Left renal pelvis (tissue), 4 donors: ENCODE data around the gene KIF23. TPM values are rescaled to one million over a fixed set of nuclear protein-coding genes. Genes with fewer than 3 reads are reported as not detected.
A peak's percentile ranks its signal among the peaks of the same experiment; 100 is the strongest.
"Not testable (repeated sequence)": the region's sequence is repeated elsewhere in the genome, so short reads cannot be mapped to it uniquely, and the experiment has no call there.

Source experiments
- DNase-seq, 4 donors: peaks; one replicate each; pipeline ENCODE4 v3.0.0-alpha.2; 2013; ENCODE audit warnings: low read depth in 4 of 4, low spot score in 3 of 4
- polyA plus RNA-seq, 4 donors: library from polyadenylated mRNA; unstranded; fragments of 120-200 nt; gene quantifications; one replicate each; pipeline ENCODE4 v1.2.1, GENCODE V29; 2013; ENCODE audit not compliant: insufficient read length in 4 of 4

Gene KIF23
- polyA plus RNA-seq, 4 donors: 34.8 to 40.6 (median 37.7) TPM

GRCh38 chr15:69434238-69434637 lies 20.1 kb downstream of the KIF23 start:
- no peak for DNase-seq

- no peak for DNase-seq
Observed at GRCh38 chr15:69434679-69435078, 20.5 kb downstream of the KIF23 start.

GRCh38 chr15:69435985-69436384 lies 21.8 kb downstream of the KIF23 start:
- DNase-seq: no peak

- DNase-seq: no peak
Observed at GRCh38 chr15:69436951-69437350, 22.8 kb downstream of the KIF23 start.

- no peak for DNase-seq
Observed at GRCh38 chr15:69439623-69440022, 25.5 kb downstream of the KIF23 start.

- no peak for DNase-seq
Observed at GRCh38 chr15:69443032-69443611, 29.0 kb downstream of the KIF23 start.

GRCh38 chr15:69444686-69445085 lies 30.5 kb downstream of the KIF23 start:
- DNase-seq: no peak

- no peak for DNase-seq
Observed at GRCh38 chr15:69446953-69447352, 32.8 kb downstream of the KIF23 start.

- DNase-seq: not testable (repeated sequence)
Observed at GRCh38 chr15:69450221-69450620, 36.1 kb downstream of the KIF23 start.

GRCh38 chr15:69450968-69451695 lies 37.0 kb downstream of the KIF23 start:
- no peak for DNase-seq

- no peak for DNase-seq
Observed at GRCh38 chr15:69451951-69452691, 38.0 kb downstream of the KIF23 start.

GRCh38 chr15:69452692-69453521 lies 38.8 kb downstream of the KIF23 start, which contains the start of gene RPLP1:
RPLP1 (plus strand) TSS chr15:69452818; CDS start chr15:69452949, 131 bp downstream.
- DNase-seq: peak; percentile 90 to 95 (median 91)

- no peak for DNase-seq
Observed at GRCh38 chr15:69454953-69455352, 40.8 kb downstream of the KIF23 start.

GRCh38 chr15:69456208-69457166 lies 42.3 kb downstream of the KIF23 start:
- no peak for DNase-seq

GRCh38 chr15:69457304-69458280 lies 43.4 kb downstream of the KIF23 start:
- no peak for DNase-seq

GRCh38 chr15:69459066-69459465 lies 44.9 kb downstream of the KIF23 start:
- DNase-seq: no peak

GRCh38 chr15:69460481-69460880 lies 46.3 kb downstream of the KIF23 start:
- no peak for DNase-seq

GRCh38 chr15:69462030-69462492 lies 47.9 kb downstream of the KIF23 start:
- DNase-seq: no peak
